Measurements from ENCODE around the gene LHB.

LHB gene

DNA sequence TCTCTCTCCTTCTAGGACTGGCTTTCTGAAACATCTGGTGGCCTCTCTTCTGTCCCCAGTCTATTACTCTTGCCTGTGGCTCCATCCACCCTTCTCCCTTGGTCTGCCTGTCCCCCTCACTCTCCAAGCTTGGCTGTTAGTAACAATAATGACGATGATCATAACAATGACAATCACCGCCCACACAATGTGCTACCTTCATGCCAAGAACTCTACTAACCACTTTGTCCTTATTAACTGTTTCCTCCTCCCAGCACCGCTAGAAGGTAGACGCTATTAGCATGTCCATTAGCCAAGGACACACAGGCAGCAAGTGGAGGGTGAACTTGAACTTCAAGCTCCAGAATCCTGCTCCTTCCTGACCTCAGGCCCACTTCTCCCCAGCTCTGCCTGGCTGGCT lies 26.5 kb downstream of the LHB start:
- Histone ChIP-seq H3K79me2 (peaks cover 16% of the 10 kb centered on the region), H3K27ac (no peak overlapping the region), H3K4me3 (ENCODE audit: low read depth, low read length) (no peak overlapping the region), H3K4me2 (ENCODE audit: low read length) (no peak overlapping the region), H3K27me3 (ENCODE audit: control insufficient read depth, insufficient read depth, low read length) (no peaks in the 10 kb centered on the region), H3K9ac (no peak overlapping the region), H2AFZ (no peak overlapping the region), H3K9me3 (ENCODE audit: control insufficient read depth, low read length) (no peaks in the 10 kb centered on the region), H3K36me3 (ENCODE audit: control insufficient read depth, insufficient read depth, low read length) (no peaks in the 10 kb centered on the region), H3K4me1 (no peaks in the 10 kb centered on the region)
- TF ChIP-seq, protein P1, sequence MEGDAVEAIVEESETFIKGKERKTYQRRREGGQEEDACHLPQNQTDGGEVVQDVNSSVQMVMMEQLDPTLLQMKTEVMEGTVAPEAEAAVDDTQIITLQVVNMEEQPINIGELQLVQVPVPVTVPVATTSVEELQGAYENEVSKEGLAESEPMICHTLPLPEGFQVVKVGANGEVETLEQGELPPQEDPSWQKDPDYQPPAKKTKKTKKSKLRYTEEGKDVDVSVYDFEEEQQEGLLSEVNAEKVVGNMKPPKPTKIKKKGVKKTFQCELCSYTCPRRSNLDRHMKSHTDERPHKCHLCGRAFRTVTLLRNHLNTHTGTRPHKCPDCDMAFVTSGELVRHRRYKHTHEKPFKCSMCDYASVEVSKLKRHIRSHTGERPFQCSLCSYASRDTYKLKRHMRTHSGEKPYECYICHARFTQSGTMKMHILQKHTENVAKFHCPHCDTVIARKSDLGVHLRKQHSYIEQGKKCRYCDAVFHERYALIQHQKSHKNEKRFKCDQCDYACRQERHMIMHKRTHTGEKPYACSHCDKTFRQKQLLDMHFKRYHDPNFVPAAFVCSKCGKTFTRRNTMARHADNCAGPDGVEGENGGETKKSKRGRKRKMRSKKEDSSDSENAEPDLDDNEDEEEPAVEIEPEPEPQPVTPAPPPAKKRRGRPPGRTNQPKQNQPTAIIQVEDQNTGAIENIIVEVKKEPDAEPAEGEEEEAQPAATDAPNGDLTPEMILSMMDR (IDR thresholded peaks at IDR 0.05): no peak

DNA sequence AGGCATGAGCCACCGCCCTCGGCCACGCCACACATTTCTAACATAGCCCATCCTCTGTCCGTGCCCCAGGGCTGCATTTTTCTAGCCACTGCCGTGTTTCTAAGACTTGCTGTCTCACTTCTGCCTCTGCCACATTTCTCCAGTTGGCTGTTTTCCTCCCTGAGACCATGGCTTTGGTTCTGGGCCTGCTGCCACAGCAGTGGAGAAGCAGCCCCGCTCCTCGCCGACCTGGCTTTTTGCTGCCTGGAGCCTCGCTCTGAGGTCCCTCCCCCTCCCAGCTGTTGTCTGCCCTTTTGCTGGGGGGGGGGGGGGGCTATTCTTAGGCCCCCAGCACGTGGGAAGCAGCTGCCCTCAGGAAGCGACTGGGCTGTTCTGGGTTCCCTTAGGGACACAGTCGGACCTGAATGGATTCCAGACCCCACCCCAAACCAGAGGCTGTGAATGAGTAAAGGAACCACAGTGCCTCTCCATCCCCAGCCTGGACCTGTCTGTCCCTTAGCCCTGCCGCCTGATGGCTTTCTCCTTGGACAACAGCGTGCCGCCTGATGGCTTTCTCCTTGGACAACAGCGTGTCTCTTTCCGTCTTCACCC lies 27.1 kb downstream of the LHB start:
- no peaks in the 10 kb centered on the region for H3K36me3 ChIP-seq (ENCODE audit: control insufficient read depth, insufficient read depth, low read length)
- H3K4me3 ChIP-seq (ENCODE audit: low read depth, low read length): no peak overlapping the region
- no peak overlapping the region for H2AFZ ChIP-seq

DNA sequence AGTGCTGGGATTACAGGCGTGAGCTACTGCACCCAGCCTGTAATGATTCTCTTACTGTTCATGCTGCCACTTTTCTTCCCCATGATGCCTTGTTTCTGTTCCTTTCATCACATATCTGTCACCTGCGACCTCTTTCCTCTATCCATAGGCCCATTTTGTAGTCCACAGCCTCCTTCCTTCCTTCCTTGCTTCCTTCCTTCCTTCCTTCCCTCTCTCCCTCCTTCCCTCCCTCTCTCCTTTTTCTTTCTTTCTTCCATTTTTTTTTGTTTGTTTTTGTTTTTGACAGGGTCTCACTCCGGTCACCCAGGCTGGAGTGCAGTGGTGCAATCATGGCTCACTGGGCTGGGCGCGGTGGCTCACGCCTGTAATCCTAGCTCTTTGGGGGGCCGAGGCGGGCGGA lies 28.0 kb downstream of the LHB start:
- H2AFZ ChIP-seq: no peak overlapping the region
- no peaks in the 10 kb centered on the region for H3K36me3 ChIP-seq (ENCODE audit: control insufficient read depth, insufficient read depth, low read length)
- TF ChIP-seq, protein P1 (IDR thresholded peaks at IDR 0.05): no peak
- H3K9me3 ChIP-seq (ENCODE audit: control insufficient read depth, low read length): no peaks in the 10 kb centered on the region
- no peak overlapping the region for H3K9ac ChIP-seq
- H3K79me2 ChIP-seq: peaks cover 9% of the 10 kb centered on the region
- H3K4me2 ChIP-seq (ENCODE audit: low read length): no peak overlapping the region
- no peaks in the 10 kb centered on the region for H3K27me3 ChIP-seq (ENCODE audit: control insufficient read depth, insufficient read depth, low read length)
- H3K27ac ChIP-seq: no peak overlapping the region
- no peak overlapping the region for H3K4me3 ChIP-seq (ENCODE audit: low read depth, low read length)
- no peaks in the 10 kb centered on the region for H3K4me1 ChIP-seq

More for the DNA sequence above, 27.1 kb downstream of the LHB start:
- TF ChIP-seq, protein P1 (IDR thresholded peaks at IDR 0.05): no peak
- no peaks in the 10 kb centered on the region for H3K4me1 ChIP-seq
- no peak overlapping the region for H3K4me2 ChIP-seq (ENCODE audit: low read length)
- H3K79me2 ChIP-seq: peaks cover 15% of the 10 kb centered on the region
- H3K9me3 ChIP-seq (ENCODE audit: control insufficient read depth, low read length): no peaks in the 10 kb centered on the region
- no peaks in the 10 kb centered on the region for H3K27me3 ChIP-seq (ENCODE audit: control insufficient read depth, insufficient read depth, low read length)
- no peak overlapping the region for H3K27ac ChIP-seq
- H3K9ac ChIP-seq: no peak overlapping the region

DNA sequence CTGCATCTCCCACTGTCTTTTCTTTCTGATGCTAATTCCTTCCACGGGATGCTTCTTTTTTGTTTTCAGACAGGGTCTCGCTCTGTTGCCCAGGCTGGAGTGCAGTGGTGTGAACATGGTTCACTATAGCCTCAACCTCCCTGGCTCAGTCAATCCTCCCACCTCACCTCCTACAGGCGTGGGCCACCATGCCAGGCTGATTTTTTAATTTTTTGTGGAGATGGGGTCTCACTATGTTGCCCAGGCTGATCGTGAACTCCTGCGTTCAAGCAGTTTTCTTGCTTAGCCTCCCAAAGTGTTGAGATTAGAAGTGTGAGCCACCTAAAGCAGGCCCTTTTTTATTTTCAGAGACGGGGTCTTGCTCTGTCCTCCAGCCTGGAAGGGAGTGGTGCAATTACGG lies 28.6 kb downstream of the LHB start:
- Histone ChIP-seq H3K4me3 (ENCODE audit: low read depth, low read length) (no peak overlapping the region), H3K79me2 (peaks cover 9% of the 10 kb centered on the region), H3K9ac (no peak overlapping the region), H3K4me2 (ENCODE audit: low read length) (no peak overlapping the region), H3K27me3 (ENCODE audit: control insufficient read depth, insufficient read depth, low read length) (no peaks in the 10 kb centered on the region), H3K27ac (no peak overlapping the region), H3K9me3 (ENCODE audit: control insufficient read depth, low read length) (no peaks in the 10 kb centered on the region), H2AFZ (no peak overlapping the region), H3K36me3 (ENCODE audit: control insufficient read depth, insufficient read depth, low read length) (no peaks in the 10 kb centered on the region), H3K4me1 (no peaks in the 10 kb centered on the region)
- TF ChIP-seq, protein P1 (IDR thresholded peaks at IDR 0.05): no peak

DNA sequence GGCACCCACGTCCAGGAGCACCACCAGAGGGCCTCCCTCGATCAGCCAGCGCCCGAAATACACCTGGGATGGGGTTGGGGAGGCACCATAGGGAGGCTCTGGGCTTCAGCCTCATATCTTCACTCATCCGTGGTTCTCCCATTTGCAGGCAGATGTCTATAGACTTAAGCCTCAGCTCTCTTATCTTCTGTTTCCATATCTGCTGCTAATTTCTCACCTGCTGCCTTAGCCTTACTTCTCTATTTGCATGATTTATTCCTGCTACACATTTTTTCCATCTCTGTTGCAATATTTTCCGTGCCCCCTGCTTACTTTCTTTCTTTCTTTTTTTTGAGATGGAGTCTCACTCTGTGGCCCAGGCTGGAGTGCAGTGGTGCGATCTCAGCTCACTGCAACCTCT lies 29.6 kb downstream of the LHB start:
- Histone ChIP-seq H3K27me3 (ENCODE audit: control insufficient read depth, insufficient read depth, low read length) (no peaks in the 10 kb centered on the region), H3K79me2 (peaks cover 4% of the 10 kb centered on the region), H3K36me3 (ENCODE audit: control insufficient read depth, insufficient read depth, low read length) (no peaks in the 10 kb centered on the region), H3K9me3 (ENCODE audit: control insufficient read depth, low read length) (no peaks in the 10 kb centered on the region), H3K4me3 (ENCODE audit: low read depth, low read length) (no peak overlapping the region), H3K9ac (no peak overlapping the region), H3K27ac (no peak overlapping the region), H2AFZ (no peak overlapping the region), H3K4me2 (ENCODE audit: low read length) (no peak overlapping the region), H3K4me1 (no peaks in the 10 kb centered on the region)
- TF ChIP-seq, protein P1 (IDR thresholded peaks at IDR 0.05): no peak
